Progenitor cell of endocrine pancreas (in vitro differentiated cells): Measurements from ENCODE around the gene MYH14. TPM values are rescaled to one million over a fixed set of nuclear protein-coding genes. Genes with fewer than 3 reads are reported as not detected.

Source experiments
- DNase-seq: peaks from one replicate; pipeline ENCODE4 v3.0.0; 2021; ENCODE audit warnings: low spot score; ENCODE audit not compliant: unreplicated experiment
- H3K27ac Mint-ChIP-seq: 2 replicates; pipeline ENCODE4 v1.8.0; 2021; ENCODE audit warnings: mild to moderate bottlenecking, moderate library complexity, mixed read lengths
- H3K27me3 Mint-ChIP-seq: 2 replicates; pipeline ENCODE4 v1.8.0; 2021; ENCODE audit warnings: mixed read lengths
- H3K36me3 Mint-ChIP-seq: 2 replicates; pipeline ENCODE4 v1.8.0; 2022; ENCODE audit warnings: mixed read lengths; ENCODE audit not compliant: insufficient read depth
- H3K4me1 Mint-ChIP-seq: 2 replicates; pipeline ENCODE4 v1.8.0; 2021; ENCODE audit warnings: low read depth, mixed read lengths
- H3K4me3 Mint-ChIP-seq: 2 replicates; pipeline ENCODE4 v1.8.0; 2021; ENCODE audit warnings: low read depth, mild to moderate bottlenecking, moderate library complexity, mixed read lengths
- H3K9me3 Mint-ChIP-seq: 2 replicates; pipeline ENCODE4 v1.8.0; 2021; ENCODE audit warnings: low read depth, mixed read lengths
- total RNA-seq: library from RNA; stranded (reverse); gene quantifications from 2 replicates; pipeline ENCODE4 v1.2.1, GENCODE V29; 2021
- TF ChIP-seq, protein P1 (sequence below): fragments of 200-600 bp; sonication (generic); IDR thresholded peaks from one replicate; pipeline ENCODE4 v1.5.0; 2021; ENCODE audit warnings: antibody characterized with exemption, mild to moderate bottlenecking; ENCODE audit not compliant: unreplicated experiment

MYH14 gene
- total RNA-seq, 1 donor from 2014 or later: 65.9 TPM

DNA sequence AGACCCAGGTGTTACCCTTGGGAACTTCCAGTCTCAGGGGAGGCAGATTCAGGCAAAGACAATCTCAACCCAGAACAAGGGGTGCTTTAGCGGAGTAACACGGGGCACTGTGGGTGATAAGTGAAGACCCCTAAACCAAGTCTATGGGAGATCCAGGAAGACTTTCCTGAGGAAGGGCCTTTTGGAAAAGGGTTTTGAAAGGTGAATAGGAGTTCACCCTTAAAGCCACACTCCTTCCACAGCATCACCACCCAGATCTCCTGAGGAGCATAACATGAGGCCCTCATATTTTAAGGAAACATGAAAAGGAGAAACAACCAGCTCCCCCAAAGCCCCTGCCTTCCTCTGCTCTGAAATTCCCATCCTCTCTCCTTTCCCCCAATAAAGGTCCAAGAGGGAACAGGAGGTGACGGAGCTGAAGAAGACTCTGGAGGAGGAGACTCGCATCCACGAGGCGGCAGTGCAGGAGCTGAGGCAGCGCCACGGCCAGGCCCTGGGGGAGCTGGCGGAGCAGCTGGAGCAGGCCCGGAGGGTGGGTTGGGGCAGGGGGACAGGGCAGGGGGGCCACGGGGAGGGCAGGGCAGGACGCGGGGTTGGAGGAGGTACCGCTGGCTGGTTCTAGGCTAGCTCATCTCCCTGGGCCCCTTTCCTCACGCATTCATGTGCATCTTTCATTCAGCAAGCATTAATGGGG, 73.1 kb downstream of the MYH14 start:
- Mint-ChIP-seq H3K27ac (peak overlapping the region; percentile 78), H3K36me3 (peaks cover 23% of the 10 kb centered on the region), H3K9me3 (no peaks in the 10 kb centered on the region), H3K4me3 (no peak overlapping the region), H3K27me3 (no peaks in the 10 kb centered on the region), H3K4me1 (no peaks in the 10 kb centered on the region)
- DNase-seq: no peak
- TF ChIP-seq, protein P1, sequence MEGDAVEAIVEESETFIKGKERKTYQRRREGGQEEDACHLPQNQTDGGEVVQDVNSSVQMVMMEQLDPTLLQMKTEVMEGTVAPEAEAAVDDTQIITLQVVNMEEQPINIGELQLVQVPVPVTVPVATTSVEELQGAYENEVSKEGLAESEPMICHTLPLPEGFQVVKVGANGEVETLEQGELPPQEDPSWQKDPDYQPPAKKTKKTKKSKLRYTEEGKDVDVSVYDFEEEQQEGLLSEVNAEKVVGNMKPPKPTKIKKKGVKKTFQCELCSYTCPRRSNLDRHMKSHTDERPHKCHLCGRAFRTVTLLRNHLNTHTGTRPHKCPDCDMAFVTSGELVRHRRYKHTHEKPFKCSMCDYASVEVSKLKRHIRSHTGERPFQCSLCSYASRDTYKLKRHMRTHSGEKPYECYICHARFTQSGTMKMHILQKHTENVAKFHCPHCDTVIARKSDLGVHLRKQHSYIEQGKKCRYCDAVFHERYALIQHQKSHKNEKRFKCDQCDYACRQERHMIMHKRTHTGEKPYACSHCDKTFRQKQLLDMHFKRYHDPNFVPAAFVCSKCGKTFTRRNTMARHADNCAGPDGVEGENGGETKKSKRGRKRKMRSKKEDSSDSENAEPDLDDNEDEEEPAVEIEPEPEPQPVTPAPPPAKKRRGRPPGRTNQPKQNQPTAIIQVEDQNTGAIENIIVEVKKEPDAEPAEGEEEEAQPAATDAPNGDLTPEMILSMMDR: no peak

DNA sequence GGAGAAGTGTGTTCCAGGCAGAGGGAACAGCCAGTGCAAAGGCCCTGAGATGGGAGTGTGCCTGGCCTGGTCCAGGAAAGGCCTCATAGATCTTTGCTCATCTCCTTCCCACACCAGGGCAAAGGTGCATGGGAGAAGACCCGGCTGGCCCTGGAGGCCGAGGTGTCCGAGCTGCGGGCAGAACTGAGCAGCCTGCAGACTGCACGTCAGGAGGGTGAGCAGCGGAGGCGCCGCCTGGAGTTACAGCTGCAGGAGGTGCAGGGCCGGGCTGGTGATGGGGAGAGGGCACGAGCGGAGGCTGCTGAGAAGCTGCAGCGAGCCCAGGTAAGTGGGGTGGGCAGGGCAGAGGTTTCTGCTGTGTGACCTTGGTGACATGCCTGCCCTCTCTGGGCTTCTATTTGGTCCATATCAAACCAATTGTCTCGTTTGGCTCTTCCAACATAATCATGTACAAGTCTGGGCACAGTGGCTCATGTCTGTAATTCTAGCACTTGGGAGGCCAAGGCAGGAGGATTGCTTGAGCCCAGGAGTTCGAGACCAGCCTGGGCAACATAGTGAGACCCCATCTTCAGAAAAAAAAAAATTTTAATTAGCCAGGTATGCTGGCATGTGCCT, 74.7 kb downstream of the MYH14 start:
- peaks cover 21% of the 10 kb centered on the region for H3K36me3 Mint-ChIP-seq
- no peaks in the 10 kb centered on the region for H3K4me1 Mint-ChIP-seq
- no peak overlapping the region for H3K27ac Mint-ChIP-seq
- no peaks in the 10 kb centered on the region for H3K27me3 Mint-ChIP-seq
- TF ChIP-seq, protein P1: no peak
- H3K9me3 Mint-ChIP-seq: no peaks in the 10 kb centered on the region
- DNase-seq: no peak
- no peak overlapping the region for H3K4me3 Mint-ChIP-seq

DNA sequence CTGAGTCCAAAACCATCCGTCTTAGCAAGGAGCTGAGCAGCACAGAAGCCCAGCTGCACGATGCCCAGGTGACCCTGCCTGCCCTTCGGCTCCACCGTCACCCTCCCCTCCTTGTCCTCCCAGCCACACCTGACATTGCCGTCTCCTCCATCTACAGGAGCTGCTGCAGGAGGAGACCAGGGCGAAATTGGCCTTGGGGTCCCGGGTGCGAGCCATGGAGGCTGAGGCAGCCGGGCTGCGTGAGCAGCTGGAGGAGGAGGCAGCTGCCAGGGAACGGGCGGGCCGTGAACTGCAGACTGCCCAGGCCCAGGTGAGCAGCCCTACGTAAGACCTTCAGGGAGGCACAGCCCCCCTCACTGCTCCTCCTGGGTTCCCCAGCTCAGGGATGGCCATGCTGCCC, 76.7 kb downstream of the MYH14 start:
- Mint-ChIP-seq H3K27me3 (no peaks in the 10 kb centered on the region), H3K27ac (no peak overlapping the region), H3K4me3 (no peak overlapping the region), H3K4me1 (no peaks in the 10 kb centered on the region), H3K36me3 (peaks cover 33% of the 10 kb centered on the region), H3K9me3 (peaks cover 1% of the 10 kb centered on the region)
- no peak for DNase-seq
- TF ChIP-seq, protein P1: no peak

DNA sequence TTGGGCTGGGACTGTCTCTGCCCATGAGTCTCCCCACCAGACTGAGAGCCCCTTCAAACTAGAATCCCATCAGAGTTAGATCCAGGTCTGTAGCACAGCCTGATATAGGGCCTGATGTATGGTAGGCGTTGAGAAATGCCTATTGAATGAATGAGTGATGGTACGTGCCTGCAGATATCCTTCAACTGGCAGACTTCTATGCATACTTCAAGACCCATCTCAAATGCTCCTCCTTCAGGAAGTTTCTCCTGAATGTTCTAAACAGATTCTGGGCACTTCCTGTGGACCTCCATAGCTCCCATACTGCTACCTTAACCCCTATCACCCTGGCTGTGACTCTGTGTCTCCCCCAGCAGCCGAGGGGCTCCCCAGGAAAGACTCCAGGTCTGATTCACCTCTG, 77.6 kb downstream of the MYH14 start:
- no peaks in the 10 kb centered on the region for H3K27me3 Mint-ChIP-seq
- H3K4me3 Mint-ChIP-seq: no peak overlapping the region
- peaks cover 41% of the 10 kb centered on the region for H3K36me3 Mint-ChIP-seq
- no peaks in the 10 kb centered on the region for H3K4me1 Mint-ChIP-seq
- H3K9me3 Mint-ChIP-seq: peaks cover 10% of the 10 kb centered on the region
- H3K27ac Mint-ChIP-seq: no peak overlapping the region
- DNase-seq: no peak
- TF ChIP-seq, protein P1: no peak

DNA sequence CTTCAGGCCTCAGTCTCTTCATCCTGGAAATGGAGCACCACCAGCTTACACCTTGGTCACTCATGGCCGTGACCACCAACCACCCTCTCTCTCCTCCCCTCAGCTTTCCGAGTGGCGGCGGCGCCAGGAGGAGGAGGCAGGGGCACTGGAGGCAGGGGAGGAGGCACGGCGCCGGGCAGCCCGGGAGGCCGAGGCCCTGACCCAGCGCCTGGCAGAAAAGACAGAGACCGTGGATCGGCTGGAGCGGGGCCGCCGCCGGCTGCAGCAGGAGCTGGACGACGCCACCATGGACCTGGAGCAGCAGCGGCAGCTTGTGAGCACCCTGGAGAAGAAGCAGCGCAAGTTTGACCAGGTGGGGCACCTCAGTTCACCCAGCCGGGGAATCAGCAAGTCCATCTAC, 78.1 kb downstream of the MYH14 start:
- no peaks in the 10 kb centered on the region for H3K27me3 Mint-ChIP-seq

More for the DNA sequence above, 78.1 kb downstream of the MYH14 start:
- Mint-ChIP-seq H3K9me3 (peaks cover 11% of the 10 kb centered on the region), H3K36me3 (peaks cover 42% of the 10 kb centered on the region), H3K4me3 (no peak overlapping the region), H3K4me1 (no peaks in the 10 kb centered on the region), H3K27ac (no peak overlapping the region)
- TF ChIP-seq, protein P1: no peak
- DNase-seq: no peak
